Measurements from ENCODE around the gene PTPRN2.
"Not testable (repeated sequence)": the region's sequence is repeated elsewhere in the genome, so short reads cannot be mapped to it uniquely, and the experiment has no call there.

Gene PTPRN2

GRCh38 chr7:158244430-158244829, 343.2 kb downstream of the PTPRN2 start:
- no peak for DNase-seq

- no peak for DNase-seq
Observed at GRCh38 chr7:158241919-158242318, 345.7 kb downstream of the PTPRN2 start.

GRCh38 chr7:158240801-158241200, 346.8 kb downstream of the PTPRN2 start:
- DNase-seq, result no peak

GRCh38 chr7:158239290-158239981, 348.2 kb downstream of the PTPRN2 start:
- DNase-seq, result no peak

- DNase-seq, result no peak
Observed at GRCh38 chr7:158238616-158239289, 348.9 kb downstream of the PTPRN2 start.

- no peak for DNase-seq
Observed at GRCh38 chr7:158237672-158238335, 349.8 kb downstream of the PTPRN2 start.

- DNase-seq, result no peak
Observed at GRCh38 chr7:158236400-158236799, 351.2 kb downstream of the PTPRN2 start.

- DNase-seq, result no peak
Observed at GRCh38 chr7:158235862-158236261, 351.8 kb downstream of the PTPRN2 start.

GRCh38 chr7:158229945-158230344, 357.7 kb downstream of the PTPRN2 start:
- DNase-seq, result no peak

GRCh38 chr7:158228986-158229385, 358.6 kb downstream of the PTPRN2 start:
- DNase-seq, result no peak

- no peak for DNase-seq
Observed at GRCh38 chr7:158228131-158228530, 359.5 kb downstream of the PTPRN2 start.

- no peak for DNase-seq
Observed at GRCh38 chr7:158227258-158227984, 360.2 kb downstream of the PTPRN2 start.

- DNase-seq, result no peak
Observed at GRCh38 chr7:158216198-158216597, 371.4 kb downstream of the PTPRN2 start.

- DNase-seq, result no peak
Observed at GRCh38 chr7:158209435-158209834, 378.2 kb downstream of the PTPRN2 start.

- DNase-seq, result no peak
Observed at GRCh38 chr7:158206341-158206740, 381.3 kb downstream of the PTPRN2 start.

- DNase-seq, result no peak
Observed at GRCh38 chr7:158204453-158204852, 383.2 kb downstream of the PTPRN2 start.

- DNase-seq, result not testable (repeated sequence)
Observed at GRCh38 chr7:158203948-158204347, 383.7 kb downstream of the PTPRN2 start.

GRCh38 chr7:158194365-158194900, 393.2 kb downstream of the PTPRN2 start:
- DNase-seq, result no peak

GRCh38 chr7:158193446-158193845, 394.2 kb downstream of the PTPRN2 start:
- DNase-seq, result no peak

- DNase-seq, result no peak
Observed at GRCh38 chr7:158192956-158193355, 394.7 kb downstream of the PTPRN2 start.

- no peak for DNase-seq
Observed at GRCh38 chr7:158192184-158192835, 395.3 kb downstream of the PTPRN2 start.

- no peak for DNase-seq
Observed at GRCh38 chr7:158191671-158192070, 396.0 kb downstream of the PTPRN2 start.

- DNase-seq, result no peak
Observed at GRCh38 chr7:158190756-158191155, 396.9 kb downstream of the PTPRN2 start.

Measured in stimulated activated CD4-positive, alpha-beta T cell treated with anti-CD3 and anti-CD28 coated beads, Interleukin-15, amount 100 ng/mL, for 24 hours (primary cell).